GM12865 (cell line): ENCODE results near the gene STX2.
"Not testable (repeated sequence)": the region's sequence is repeated elsewhere in the genome, so short reads cannot be mapped to it uniquely, and the experiment has no call there.

Source experiments
- DNase-seq: peaks from one replicate; pipeline ENCODE4 v3.0.0; 2010; ENCODE audit warnings: low read depth
- H3K4me3 ChIP-seq: 2 replicates; pipeline ENCODE4 v1.5.1; 2011; ENCODE audit warnings: mild to moderate bottlenecking, low read depth, low read length, control low read depth
- TF ChIP-seq, protein P1 (sequence below): IDR thresholded peaks from 2 replicates; pipeline ENCODE4 v1.5.1; 2011; ENCODE audit warnings: low read length, control low read depth, low read depth, inconsistent platforms; ENCODE audit not compliant: insufficient read depth; ENCODE audit errors: missing control alignments

The STX2 gene

DNA sequence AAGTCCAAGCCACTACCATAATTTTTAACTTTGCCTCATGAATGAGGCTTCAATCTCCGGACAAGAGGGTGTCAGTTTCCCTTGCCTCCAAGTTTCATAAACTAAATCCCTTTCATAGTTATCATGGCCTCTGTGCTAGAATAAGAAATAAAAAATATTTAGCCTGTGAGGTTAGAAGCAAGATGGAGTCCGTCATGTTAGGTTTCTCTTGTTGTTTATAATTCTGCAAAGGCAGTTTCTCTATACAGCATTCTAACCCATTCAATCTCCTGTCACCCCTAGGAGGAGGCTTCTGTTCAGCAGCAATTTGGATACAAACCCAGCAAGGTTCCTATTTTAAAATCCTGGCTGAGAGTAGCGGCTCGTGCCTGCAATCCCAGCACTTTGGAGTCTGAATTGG, 17.0 kb upstream of the STX2 start:
- no peak for DNase-seq
- TF ChIP-seq, protein P1, sequence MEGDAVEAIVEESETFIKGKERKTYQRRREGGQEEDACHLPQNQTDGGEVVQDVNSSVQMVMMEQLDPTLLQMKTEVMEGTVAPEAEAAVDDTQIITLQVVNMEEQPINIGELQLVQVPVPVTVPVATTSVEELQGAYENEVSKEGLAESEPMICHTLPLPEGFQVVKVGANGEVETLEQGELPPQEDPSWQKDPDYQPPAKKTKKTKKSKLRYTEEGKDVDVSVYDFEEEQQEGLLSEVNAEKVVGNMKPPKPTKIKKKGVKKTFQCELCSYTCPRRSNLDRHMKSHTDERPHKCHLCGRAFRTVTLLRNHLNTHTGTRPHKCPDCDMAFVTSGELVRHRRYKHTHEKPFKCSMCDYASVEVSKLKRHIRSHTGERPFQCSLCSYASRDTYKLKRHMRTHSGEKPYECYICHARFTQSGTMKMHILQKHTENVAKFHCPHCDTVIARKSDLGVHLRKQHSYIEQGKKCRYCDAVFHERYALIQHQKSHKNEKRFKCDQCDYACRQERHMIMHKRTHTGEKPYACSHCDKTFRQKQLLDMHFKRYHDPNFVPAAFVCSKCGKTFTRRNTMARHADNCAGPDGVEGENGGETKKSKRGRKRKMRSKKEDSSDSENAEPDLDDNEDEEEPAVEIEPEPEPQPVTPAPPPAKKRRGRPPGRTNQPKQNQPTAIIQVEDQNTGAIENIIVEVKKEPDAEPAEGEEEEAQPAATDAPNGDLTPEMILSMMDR = no peak
- no peak overlapping the region for H3K4me3 ChIP-seq

- no peak for DNase-seq
- H3K4me3 ChIP-seq = no peak overlapping the region
- TF ChIP-seq, protein P1 = no peak
Observed at GRCh38 chr12:130850418-130851021, 11.5 kb upstream of the STX2 start.

DNA sequence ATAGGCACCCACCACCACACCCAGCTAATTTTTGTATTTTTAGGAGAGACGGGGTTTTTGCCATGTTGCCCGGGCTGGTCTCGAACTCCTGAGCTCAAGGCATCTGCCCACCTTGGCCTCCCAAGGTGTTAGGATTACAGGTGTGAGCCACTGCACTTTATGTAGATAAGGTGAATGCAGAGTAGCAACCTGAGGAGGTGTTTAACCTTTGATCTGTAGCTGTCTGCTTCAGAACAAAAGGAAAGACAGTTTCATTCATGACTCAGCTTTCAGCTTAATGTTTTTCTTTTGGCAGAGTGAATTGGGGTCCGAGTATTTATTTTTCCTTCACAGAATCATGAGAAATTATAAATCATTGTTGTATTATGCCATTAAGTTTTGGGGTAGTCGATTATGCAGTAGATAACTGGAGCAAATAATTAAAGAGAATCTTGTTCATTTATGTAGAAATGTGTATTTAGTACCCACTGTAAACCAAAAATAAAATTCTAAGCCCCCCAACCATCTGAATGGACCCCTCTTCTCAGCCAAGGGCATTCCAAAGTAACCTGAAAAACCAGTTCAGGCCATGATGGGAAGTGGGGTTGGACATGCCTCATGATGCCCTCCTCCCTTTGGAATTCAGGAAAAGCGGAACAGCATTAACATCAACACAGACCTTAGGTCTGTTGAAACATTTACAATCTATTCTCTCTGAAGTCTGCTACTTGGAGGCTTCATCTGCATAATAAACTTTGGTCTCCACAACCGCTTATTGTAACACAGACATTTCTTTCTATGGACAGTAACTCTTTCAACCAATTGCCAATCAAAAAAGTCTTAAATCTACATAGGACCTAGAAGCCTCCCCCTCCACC, 10.7 kb upstream of the STX2 start:
- H3K4me3 ChIP-seq = no peak overlapping the region
- no peak for DNase-seq
- TF ChIP-seq, protein P1 = no peak

- not testable (repeated sequence) for H3K4me3 ChIP-seq, DNase-seq
Observed at GRCh38 chr12:130848785-130849305, 9.8 kb upstream of the STX2 start.

DNA sequence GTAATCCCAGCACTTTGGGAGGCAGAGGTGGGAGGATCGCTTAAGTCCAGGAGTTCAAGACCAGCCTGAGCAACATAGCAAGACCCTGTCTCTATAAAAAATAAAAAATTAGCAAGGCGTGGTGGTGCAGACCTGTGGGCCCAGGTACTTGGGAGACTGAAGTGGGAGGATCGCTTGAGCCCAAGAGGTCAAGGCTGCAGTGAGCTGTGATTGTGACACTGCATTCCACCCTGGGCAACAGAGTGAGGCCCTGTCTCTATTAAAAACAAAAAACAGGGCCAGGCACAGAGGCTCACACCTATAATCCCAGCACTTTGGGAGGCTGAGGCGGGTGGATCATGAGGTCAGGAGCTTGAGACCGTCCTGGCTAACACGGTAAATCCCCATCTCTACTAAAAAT, 9.1 kb upstream of the STX2 start:
- H3K4me3 ChIP-seq, DNase-seq: not testable (repeated sequence)

DNA sequence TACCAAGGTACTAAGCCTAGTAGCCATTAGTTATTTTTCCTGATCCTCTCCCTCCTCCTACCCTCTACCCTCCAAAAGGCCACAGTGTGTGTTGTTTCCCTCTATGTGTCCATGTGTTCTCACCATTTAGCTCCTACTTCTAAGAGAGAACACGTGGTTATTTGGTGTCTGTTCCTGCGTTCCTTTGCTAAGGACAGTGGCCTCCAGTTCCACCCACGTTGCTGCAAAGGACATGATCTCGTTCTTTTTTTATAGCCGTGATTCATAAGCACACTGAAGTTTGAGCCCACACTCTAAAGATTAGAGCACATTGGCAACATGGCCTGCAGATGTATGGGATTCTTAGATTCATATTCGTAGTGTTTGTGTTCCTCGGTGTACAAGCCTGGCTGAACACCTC, 8.1 kb upstream of the STX2 start:
- TF ChIP-seq, protein P1 = no peak
- DNase-seq = no peak
- no peak overlapping the region for H3K4me3 ChIP-seq

DNA sequence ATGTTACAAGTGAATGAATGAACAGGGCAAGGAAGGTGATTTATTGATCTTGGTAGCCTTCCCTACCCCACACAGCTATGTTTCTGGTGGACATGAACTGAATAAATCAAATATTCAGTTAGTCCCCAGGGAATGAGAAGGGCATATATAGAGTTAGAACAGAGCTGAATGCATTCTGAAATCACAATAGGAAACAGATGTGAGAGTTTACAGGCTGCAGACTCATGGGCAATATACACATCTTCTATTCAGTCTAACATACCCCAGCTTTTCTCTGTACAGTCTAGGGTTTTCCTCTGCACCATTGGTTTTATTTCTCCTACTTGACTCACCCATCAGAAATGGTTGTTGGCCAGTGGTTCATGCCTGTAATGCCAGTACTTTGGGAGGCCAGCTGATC, 7.3 kb upstream of the STX2 start:
- no peak for DNase-seq
- TF ChIP-seq, protein P1 = no peak
- H3K4me3 ChIP-seq = no peak overlapping the region
